Hippocampal formation (tissue), 2 donors: ENCODE measurements around the gene TTLL9.

ENCODE experiments used
- DNase-seq, 2 donors: peaks; one replicate each; lab custom pipeline; 2025; lab: John Stamatoyannopoulos, UW

TTLL9 gene

DNA sequence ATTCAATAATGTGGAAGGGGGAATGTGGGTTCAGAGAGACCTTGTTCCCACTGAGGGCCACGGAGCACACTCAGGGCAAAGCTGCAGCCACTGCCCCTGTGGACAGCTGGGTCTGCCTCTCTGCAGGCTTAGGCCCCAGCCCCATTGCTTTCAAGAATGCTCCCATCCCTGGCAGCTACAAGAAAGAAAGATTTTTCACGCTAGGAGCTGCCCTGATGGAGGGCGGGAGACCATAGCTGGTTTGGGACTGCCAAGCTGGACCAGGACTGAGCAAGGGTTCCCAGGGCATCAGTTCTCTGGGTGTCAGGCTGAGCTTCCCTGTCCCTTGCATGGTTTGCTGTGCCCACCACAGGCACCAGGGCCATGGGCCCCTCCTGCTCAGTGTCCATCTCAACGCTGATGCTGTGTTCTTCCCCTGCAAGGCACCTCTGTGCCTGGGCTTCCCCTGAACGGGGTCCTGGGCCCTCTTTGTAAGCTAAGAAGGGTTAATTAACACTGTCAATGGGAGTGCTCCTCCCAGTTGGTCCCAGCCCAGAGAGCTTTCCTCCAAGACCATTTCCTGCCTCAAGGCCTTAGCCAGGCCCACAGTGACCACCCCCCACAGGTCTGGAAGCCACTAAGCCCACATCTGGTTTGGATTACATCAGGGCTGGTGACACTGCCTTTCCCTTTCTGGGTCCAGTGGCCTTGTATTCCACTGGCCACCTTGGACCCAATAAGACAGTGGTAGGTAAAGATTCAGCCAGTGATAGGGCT lies 33.4 kb upstream of the TTLL9 start:
- DNase-seq, result no peak

DNA sequence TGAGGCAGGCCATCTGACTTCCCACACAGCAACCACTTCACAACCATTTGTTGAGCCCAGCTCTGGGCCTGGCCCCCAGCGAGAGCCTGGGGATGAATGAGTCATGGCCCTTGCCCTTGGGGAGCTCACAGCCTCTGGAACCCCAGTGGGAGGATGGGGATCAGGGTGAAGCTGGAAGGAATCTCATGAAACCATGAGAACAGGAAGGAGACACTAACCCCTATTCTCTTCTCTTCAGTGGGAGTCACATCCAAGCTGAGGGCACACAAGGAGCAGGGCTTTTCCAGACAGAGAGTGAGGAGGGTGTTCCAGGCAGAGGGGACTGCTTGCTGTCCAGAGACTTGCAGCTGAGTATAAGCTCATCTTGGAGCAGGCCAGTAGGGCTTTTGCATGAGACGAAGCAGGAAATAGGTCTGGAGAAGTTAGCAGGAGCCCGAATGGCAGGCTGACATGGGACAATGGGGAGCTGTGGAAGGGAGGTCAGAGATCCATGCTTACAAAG lies 32.5 kb upstream of the TTLL9 start:
- no peak for DNase-seq

DNA sequence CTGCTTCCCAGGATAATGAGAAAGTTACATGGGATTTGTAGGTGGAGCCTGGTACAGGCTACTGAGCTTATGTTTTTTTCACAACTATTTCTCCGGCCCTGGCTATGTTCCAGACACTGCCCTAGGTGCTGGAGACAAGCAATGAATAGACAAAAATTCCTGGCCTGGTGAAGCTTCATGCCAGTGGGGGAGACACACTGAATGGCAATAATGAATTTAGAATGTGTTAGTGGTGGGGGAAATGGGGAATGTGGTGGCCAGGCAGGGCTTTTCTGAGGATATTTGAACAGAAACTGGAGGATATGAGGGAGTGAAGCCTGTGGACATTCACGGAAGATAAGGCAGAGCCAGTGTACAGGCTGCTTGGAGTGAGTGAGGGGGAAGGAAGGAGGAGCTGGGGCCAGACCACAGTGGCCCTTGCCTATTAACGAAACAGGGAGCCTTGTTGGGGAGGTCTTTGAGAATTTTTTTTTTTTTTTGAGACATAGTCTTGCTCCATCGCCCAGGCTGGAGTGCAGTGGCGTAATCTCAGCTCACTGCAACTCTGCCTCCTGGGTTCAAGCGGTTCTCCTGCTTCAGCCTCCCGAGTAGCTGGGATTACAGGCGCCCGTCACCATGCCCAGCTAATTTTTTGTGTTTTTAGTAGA lies 31.7 kb upstream of the TTLL9 start:
- DNase-seq, result no peak

DNA sequence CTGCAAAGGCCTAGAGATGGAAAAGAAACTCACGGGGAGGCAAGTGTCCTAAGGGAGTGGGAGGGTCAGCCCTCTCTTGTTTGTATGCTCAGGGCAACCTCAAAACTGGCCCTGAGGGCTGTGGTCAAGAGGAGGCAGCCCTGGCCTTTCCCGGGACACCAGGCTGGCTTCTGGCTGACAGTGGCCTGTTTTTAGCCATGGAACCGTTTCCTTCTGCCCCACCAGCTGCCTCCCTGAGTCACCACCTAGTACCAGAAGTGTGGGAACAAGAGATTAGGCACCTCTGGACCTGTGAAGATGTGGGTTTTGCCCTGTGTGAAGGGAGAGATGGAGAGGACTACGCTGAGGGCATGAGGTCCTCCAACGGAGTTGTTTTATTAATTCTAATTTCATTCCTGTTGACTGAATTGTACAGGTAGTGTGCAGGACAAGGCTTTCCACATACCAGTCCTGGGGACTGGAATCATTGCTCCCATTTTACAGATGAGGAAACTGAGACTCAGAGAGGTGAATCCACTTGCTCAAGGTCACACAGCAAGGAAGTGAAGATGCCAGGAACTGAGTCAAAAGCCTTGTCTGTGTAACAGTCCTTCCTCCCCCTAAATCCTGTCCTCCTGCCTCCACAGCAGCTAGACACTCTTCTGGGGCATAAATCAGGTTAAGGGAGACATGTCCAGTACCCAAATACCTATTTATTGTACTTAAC lies 30.5 kb upstream of the TTLL9 start:
- no peak for DNase-seq

DNA sequence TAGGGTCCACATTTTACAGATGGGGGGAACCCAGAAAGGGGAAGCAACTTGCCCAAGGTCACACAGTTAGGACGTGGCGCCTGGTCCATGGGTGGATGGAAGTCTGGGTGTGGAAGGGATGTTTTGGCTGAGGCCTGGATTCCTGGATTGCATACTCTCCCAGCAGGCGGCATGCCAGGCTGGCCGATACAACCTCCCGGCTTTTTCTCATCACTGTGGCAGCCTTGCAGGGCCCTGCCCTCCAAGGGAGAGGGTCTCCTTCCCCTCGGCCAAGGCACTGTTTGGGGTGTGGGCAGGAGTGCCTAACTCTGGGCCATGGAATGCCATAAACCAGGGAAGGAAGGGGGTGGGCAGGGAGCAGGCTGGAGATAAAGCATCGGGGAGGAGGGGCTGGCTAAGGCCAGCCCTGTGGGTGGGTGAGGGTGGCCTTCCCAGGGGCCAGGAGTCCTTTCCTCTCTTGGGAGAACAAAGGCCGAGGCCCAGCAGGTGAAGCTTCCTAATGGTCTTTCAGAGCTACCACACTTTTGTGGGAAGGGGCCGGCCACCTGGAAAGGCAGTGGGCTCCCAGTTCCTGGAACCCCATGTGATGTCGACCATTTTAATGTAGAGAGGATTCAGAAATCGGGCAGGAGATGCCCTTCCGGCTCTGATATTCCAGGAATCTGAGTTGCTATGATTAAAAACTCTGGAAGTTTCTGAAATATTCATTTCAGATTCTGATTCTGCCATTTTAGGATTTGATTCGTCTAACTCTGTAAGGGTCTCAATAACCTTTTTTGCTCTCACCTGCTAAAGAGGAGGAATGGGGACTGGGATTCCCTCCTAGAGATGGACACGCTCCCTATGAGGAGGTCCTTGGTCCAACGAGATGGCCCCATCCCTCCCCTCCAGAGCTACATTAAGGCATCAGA lies 29.3 kb upstream of the TTLL9 start:
- no peak for DNase-seq

DNA sequence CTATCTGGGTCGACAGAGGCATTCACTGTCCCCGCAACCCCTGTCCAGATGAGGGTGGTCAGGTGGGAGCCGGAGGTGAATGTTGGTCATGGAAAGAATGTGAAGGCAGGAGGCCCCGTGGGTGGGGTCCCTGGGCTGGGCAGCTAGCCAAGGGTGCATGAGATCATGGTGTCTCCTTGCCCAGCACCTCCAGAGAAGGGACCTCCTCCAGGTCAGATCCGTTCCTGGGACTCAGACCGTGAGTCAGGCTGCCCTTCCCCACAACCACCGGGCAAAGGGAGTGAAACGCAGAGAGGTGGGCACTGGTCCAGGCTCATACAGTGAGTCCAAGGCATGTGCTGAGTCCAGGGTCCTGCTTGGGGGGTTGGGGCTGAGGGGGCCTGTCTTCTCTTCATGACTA lies 28.5 kb upstream of the TTLL9 start:
- no peak for DNase-seq

DNA sequence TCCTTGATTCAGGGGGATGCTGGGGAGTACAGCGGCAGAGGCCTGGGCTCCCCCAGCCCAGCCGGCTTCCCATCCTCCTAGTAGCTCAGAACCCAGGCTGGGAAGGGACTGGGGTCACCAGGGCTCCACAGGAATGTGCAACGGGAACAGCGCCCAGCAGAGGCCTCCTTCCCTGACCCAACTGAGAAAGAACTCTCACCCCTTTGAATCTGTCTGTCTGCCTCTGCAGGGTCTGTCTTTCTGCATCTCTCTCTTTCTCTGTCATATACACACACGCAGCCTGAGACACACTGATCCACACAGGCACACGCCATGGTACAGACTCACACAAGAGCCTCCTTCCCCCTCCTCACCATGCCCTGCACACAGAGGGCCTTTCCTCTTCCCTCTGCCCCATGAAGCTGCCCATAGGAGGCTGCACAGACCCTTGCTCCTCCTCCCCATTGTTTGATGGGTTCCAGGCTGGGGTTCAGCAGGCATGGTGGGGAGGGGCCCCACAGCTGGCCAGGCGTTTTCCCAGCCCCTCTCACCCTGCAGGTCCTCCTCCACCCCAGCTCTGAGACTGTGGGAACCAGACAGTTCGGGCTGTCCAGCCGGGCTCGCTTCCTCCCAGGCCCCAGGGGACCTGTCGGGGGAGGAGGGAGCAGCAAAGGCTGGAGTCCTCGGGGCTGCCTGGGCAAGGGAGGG lies 27.8 kb upstream of the TTLL9 start:
- no peak for DNase-seq

DNA sequence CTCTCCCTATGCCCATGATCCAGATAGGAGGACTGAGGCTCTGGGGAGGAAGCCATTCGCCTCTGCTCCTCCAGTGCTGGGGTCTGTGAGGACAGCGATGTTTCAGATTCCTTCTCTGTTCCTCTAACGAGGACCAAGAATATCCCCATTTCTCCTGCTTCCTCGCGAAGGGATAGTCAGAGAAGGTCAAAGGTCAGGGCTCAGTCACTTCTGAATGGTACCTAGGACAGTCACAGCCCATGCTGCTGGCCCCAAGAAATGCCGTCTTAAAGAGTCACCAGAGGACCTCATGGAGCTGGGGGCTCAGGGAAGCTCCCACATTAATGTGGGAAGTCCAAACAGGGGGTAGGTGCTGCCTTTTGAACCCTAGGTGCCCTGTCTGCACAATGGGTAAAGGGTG lies 27.1 kb upstream of the TTLL9 start:
- no peak for DNase-seq

DNA sequence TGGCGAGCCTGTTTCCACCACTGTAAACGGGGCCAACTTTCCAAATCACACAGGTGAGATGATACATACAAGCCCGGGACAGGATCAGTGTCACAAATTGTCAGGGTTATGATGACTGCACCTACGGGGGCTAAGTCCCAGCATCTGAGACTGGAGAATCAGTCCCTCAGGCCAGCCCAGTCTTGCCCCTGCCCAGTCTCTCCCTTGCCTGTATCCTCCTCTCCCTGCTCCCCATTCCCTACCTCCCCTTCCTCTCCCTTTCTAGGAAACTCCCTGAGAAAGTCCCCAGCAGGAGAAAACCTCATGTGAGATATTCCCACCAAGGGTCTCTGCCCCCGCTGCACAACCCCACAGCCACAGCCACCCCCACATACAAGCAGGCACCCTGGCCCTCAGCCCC lies 26.6 kb upstream of the TTLL9 start:
- DNase-seq, result no peak

DNA sequence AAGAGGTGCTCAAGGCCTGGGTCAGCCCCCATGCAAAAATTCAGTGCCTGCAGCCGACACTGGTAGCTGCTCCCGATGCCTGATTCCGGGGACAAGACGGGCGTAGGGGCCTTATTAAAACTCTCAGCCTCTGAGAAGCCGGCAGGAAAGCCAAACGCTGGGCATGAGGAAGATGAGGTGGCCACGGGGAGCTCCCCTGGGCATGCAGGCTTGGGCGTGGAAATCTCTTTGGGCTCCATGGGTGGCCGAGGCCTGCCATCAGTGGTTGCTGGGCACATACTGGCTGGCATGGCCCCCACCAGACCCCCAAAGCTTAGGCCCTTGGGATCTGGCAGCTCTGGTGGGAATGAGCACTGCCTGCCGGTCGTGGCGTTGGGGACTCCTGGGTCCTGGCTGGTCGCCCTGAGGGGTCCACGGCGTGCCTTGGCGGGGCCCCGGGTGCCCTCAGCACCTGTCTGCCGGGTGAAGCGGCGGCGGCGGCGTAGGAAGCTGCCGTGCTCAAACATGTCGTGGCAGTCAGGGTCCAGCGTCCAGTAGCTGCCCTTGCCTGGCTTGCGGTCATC lies 25.6 kb upstream of the TTLL9 start:
- DNase-seq, result no peak

DNA sequence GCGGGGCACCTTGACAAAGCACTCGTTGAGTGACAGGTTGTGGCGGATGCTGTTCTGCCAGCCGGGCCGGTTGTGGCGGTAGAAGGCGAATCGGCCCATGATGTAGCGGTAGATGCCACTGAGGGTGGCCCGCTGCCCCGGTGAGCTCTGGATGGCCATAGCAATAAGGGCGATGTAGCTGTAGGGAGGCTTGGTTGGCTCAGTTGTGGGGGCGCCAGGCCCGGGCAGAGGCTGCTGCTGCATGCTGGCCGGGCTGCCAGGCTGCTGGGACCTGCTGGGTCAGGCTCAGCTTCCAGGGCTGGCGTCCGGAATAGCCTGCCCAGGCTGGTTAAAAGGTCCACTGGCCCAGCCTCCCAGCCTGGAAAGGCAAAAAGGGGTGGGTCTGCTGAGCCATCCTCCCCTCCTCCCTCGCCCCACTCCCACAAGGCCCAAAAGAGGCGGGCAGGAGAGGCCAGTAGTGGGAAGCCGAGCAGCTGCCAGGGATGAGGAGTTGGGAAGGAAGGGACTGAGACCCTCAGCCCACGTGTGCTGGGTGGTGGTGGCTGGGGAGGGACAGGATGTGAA lies 25.1 kb upstream of the TTLL9 start, which contains the start of gene FOXS1:
Gene FOXS1, minus strand, starts transcription at position 305 of the 564 bp plus-strand sequence. Its CDS starts 62 bp downstream, at position 243.
- DNase-seq, result peak in 1 of 2 donors; percentile 8

DNA sequence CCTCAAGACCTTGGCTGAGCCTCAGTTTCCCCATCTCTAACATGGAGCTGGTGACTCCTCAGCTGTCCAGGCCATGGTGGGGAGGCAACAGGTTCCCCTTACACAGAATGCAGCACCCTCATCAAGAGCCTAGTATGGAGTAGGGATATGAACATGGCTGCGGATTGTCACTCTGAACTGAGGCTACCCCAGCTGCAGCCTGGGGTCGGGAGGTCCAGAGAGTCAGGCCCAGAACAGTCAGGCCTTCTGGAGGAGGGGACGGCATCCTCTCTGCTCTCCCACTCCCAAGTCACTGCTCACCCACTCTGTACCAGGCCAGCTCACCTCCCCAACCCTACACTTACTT lies 23.7 kb upstream of the TTLL9 start:
- DNase-seq, result no peak

DNA sequence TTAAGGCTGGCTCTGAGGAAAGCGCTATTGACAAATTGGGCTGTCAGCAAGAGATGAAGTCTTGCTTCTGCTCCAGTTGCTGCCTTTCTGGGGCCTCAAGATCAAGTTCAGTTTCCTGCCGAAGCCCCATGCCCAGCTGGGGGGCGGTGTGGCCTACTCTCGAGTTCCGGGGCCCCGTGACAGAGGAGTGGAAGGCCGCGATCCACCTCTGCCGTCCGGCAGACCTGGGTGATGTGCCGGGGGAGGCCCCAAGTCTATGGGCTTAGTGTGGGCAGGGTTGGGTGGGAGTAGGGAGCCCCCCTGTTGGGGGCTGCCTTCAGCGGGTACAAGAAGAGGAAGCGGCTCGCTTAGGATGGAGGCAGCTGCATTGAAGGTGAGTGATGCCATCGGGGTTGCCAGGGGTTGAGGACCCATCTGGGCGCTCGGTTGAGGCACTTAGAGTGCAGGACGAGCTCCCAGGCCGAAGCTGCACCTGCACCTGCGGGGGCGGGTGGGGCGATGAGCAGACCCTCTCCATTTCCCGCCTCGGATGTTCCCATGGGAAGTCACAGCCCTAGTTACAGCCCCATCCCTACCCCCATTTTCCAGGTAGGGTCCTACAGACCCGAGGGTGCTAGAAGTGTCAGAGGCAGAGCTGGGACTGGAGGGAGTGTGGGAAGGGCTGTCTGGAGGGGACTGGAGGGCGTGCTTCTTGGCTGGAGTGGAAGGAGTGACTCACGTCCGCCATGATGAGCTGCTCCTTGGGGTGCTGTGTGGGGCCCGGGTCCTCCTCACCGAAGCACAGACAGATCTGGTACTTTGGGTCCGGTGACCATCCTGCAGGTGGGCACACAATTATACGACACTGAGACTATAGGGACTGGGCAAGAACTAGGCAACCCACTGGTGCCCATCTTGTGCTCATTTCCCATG lies 22.1 kb upstream of the TTLL9 start:
- DNase-seq, result no peak

DNA sequence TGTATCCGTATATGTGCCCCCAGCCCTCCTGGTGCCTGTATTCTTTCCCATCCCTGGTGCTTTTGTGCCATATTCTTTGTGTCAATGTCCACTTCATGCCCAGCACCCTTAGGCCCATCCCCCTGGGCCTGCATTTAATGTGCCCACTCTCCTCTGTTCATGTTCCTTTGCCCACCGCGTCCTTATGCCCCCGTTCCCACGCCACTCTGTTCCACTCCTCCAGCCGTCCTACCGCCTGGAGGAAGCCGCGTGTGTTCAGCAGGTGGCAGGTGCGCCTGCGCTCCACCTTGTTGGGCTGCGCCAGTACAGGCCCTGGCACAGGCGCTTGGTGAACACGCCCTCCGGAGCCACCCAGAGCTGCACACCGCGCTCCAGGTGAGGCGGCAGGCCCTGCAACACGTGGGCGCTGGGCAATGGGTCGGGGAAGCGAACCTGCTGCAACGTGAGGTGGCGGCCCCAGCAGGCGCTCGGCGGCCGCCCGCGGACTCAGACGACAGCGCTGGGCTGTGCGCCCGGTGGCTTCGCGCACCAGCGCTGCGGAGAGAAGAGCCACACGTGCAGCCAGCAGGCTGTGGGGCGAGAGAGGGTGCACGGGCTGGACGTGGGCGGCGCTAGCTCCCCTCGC lies 21.0 kb upstream of the TTLL9 start:
- DNase-seq, result no peak

DNA sequence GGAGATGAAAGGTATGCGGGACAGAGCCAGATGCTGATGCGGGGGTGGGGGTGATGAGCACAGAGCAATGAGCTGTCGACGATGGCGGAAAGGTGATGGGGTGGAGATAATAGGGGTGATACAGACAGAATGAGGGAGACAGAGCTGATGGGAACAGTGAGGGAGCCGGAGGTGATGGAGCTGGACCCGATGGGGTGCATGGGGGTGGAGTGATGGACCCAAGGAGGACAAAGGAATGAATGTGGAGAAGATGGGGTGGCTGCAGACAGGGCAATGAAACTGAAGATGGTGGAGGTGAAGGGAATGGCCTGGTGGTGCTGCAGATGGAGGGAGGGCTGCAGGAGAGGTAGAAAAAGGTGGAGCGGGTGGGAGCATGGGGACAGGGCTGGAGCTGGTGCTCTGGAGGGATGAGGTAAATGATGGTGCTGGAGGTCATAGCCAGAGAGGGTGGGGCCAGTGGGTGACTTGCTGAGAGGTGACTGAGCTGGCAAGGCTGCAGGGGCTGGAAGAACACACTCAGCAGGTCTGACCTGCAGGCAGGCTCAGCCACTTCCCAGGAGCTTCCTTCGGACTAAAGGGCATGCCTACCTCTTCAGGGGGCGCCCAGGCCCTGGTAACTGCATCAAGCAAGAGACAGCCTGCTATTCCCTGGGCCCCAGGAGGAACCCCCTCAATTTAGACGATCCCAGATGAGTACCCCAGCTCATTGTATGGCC lies 19.0 kb upstream of the TTLL9 start:
- DNase-seq, result no peak

DNA sequence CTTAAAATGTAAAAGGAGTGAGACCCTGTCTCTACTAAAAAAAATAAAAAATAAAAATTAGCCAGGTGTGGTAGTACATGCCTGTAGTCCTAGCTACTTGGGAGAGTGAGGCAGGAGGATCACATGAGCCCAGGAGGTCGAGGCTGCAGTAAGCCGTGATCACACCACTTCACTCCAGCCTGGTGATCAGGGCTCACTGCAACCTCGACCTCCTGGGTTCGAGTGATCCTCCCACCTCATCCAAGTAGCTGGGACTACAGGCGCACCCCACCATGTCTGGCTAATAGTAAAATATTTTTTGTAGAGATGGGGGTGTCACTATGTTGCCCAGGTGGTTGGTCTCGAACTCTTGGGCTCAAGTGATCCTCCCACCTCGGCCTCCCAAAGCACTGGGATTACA lies 17.0 kb upstream of the TTLL9 start:
- DNase-seq, result no peak

DNA sequence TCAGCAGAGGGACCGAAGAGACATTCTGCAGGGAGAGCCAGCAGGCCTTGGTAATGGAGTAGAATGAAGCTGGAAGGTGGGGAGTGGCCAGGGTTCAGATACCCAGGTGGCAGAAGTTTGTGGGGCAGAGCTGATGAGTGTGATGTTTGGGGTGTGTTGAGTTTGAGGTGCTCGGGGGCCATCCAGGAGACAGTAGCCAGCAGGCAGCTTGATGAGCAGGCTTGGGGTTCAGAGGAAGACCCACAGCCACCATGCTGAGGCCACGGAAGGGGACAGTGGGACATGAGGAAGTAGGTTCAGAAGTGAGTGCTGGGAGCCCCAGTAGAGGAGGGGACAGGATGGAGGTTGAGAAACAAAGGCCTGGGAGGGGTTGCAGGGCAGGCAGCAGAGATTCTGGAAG lies 13.9 kb upstream of the TTLL9 start:
- DNase-seq, result no peak
